Fibroblast of skin of left biceps (primary cell): Measurements from ENCODE around the gene NR6A1.
A peak's percentile ranks its signal among the peaks of the same experiment; 100 is the strongest.

Experiments used
- DNase-seq, 2 experiments: peaks; one replicate each; pipeline ENCODE4 v3.0.0-alpha.2; 2013; ENCODE audit warnings: low read depth in 2 of 2

Gene NR6A1

GRCh38 chr9:124574534-124575375 is 196.4 kb downstream of the NR6A1 start:
- DNase-seq, result peak; percentile 35 to 46

GRCh38 chr9:124570942-124571666 is 200.0 kb downstream of the NR6A1 start:
- DNase-seq, result no peak

- DNase-seq, result no peak
Measured at GRCh38 chr9:124569942-124570341, 201.2 kb downstream of the NR6A1 start.

- DNase-seq, result no peak
Measured at GRCh38 chr9:124567362-124567761, 203.7 kb downstream of the NR6A1 start.

GRCh38 chr9:124562328-124562727 is 208.8 kb downstream of the NR6A1 start:
- DNase-seq, result no peak

GRCh38 chr9:124559871-124560270 is 211.2 kb downstream of the NR6A1 start:
- peak; percentile 59 to 62 for DNase-seq

- DNase-seq, result no peak
Measured at GRCh38 chr9:124558777-124559470, 212.2 kb downstream of the NR6A1 start.

- DNase-seq, result no peak
Measured at GRCh38 chr9:124557895-124558294, 213.2 kb downstream of the NR6A1 start.

- DNase-seq, result no peak
Measured at GRCh38 chr9:124555043-124555442, 216.1 kb downstream of the NR6A1 start.

- DNase-seq, result peak; percentile 73 to 76
Measured at GRCh38 chr9:124553738-124554137, 217.4 kb downstream of the NR6A1 start.

GRCh38 chr9:124552273-124552605 is 218.9 kb downstream of the NR6A1 start:
- DNase-seq, result no peak

GRCh38 chr9:124551472-124552272 is 219.4 kb downstream of the NR6A1 start:
- peak; percentile 24 to 37 for DNase-seq

GRCh38 chr9:124550072-124550471 is 221.0 kb downstream of the NR6A1 start:
- no peak for DNase-seq

- no peak for DNase-seq
Measured at GRCh38 chr9:124549016-124549415, 222.1 kb downstream of the NR6A1 start.

- DNase-seq, result no peak
Measured at GRCh38 chr9:124544535-124544934, 226.6 kb downstream of the NR6A1 start.

- DNase-seq, result no peak
Measured at GRCh38 chr9:124541824-124542223, 229.3 kb downstream of the NR6A1 start.

GRCh38 chr9:124537926-124538325 is 233.2 kb downstream of the NR6A1 start:
- no peak for DNase-seq

GRCh38 chr9:124535846-124536245 is 235.3 kb downstream of the NR6A1 start:
- DNase-seq, result no peak

- no peak for DNase-seq
Measured at GRCh38 chr9:124532897-124533296, 238.2 kb downstream of the NR6A1 start.

- no peak for DNase-seq
Measured at GRCh38 chr9:124531115-124531514, 240.0 kb downstream of the NR6A1 start.

- no peak for DNase-seq
Measured at GRCh38 chr9:124530246-124530645, 240.9 kb downstream of the NR6A1 start.

- DNase-seq, result no peak
Measured at GRCh38 chr9:124527781-124528180, 243.3 kb downstream of the NR6A1 start.
